ENCODE measurements around the gene EHBP1.
A peak's percentile ranks its signal among the peaks of the same experiment; 100 is the strongest.

Gene EHBP1

DNA sequence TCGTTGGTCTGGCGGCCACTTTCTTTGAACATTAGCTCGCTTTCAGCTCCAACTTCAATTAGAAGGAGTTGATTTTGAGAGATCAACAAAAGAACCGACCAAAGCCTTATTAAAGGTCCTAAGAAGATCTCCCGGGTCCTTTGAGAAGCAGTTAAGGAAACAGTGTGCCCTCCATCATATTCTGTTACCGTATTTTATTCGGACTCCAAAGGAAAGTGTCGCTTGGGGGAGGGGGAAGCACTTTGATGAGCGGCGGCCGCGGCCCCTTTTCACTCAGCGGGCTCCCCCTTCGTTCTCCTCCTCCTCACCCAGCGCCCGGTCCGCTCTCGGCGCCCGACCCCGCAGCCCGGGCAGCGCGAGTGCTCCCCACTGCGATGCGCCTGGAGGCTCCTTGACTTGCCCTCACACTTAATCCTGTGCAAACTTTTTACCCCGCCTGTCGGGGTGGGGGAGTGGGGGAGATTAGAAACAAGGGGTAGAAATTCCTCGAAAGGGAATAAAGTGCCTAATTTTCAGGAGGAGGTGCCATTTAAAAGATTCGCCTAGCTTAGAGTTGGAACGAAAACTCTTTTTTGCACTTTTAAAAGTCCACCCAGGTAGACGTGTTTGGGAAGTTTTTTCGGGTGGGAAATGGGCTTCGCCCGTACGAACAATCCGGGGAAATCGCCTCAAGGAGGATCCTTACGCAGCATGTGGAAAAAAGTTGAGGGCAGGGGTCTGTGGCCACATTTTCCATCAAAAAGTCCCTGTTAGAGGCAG is 343.9 kb downstream of the EHBP1 start:
- peaks cover 99 to 100% (median 100%) of the 10 kb centered on the region in 11 experiments for H3K27me3 ChIP-seq
- peaks cover 9 to 45% (median 21%) of the 10 kb centered on the region in 11 experiments; a peak in 19 of 22 replicates for H3K9me3 ChIP-seq (replicated peaks in 1 of 11)
- H3K4me2 ChIP-seq: peak overlapping the region; percentile 91 to 100 (median 98)
- H3K27ac ChIP-seq: no peak overlapping the region
- H3K4me3 ChIP-seq: peak overlapping the region; percentile 53 to 68 (median 62); a peak in 18 of 20 replicates
- peak overlapping the region in 2 of 11 experiments; percentile 35 to 54; a peak in 1 of 22 replicates for H3K9ac ChIP-seq
- TF ChIP-seq Cebpa-rat (IDR thresholded peaks at IDR 0.05): no peak
- peaks cover 18 to 41% (median 27%) of the 10 kb centered on the region in 10 experiments; a peak in 19 of 20 replicates for H3K4me1 ChIP-seq
- H4K20me1 ChIP-seq: peaks cover 3 to 90% (median 73%) of the 10 kb centered on the region in 11 experiments; a peak in 20 of 22 replicates
- peaks cover 0 to 8% (median 5%) of the 10 kb centered on the region in 11 experiments; a peak in 5 of 22 replicates for H3K36me3 ChIP-seq

DNA sequence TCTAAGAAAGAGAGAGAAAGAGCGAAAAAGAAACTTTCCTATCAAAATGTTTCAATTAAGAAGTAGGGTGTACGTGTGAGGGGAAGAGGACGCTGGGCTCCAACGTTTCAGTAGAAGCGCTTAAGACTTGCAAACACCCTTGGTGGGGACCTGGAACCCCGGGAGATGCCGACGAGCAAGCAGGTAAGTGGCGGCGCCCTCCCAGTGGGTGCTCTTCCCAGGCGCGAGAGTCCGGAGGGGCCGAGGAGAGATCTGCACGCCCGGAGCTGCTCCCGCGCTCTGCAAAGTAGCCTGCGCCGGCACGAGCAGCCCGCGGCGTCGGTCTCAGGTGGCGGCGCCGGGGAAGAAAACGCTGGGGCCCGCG is 344.4 kb downstream of the EHBP1 start:
- no peak overlapping the region for H3K27ac ChIP-seq
- H3K4me2 ChIP-seq: peak overlapping the region; percentile 91 to 100 (median 98)
- peaks cover 14 to 50% (median 27%) of the 10 kb centered on the region in 11 experiments for H3K9me3 ChIP-seq (replicated peaks in 1 of 11)
- peak overlapping the region in 8 of 11 experiments; percentile 15 to 65 (median 42); a peak in 6 of 22 replicates for H3K9ac ChIP-seq
- TF ChIP-seq Cebpa-rat (IDR thresholded peaks at IDR 0.05): no peak
- H3K27me3 ChIP-seq: peaks cover 99 to 100% (median 100%) of the 10 kb centered on the region in 11 experiments
- H3K36me3 ChIP-seq: peaks cover 0 to 8% (median 3%) of the 10 kb centered on the region in 11 experiments; a peak in 5 of 22 replicates
- H4K20me1 ChIP-seq: peaks cover 3 to 91% (median 78%) of the 10 kb centered on the region in 11 experiments; a peak in 20 of 22 replicates
- H3K4me3 ChIP-seq: peak overlapping the region; percentile 53 to 68 (median 62)
- peaks cover 18 to 42% (median 27%) of the 10 kb centered on the region in 10 experiments; a peak in 19 of 20 replicates for H3K4me1 ChIP-seq

DNA sequence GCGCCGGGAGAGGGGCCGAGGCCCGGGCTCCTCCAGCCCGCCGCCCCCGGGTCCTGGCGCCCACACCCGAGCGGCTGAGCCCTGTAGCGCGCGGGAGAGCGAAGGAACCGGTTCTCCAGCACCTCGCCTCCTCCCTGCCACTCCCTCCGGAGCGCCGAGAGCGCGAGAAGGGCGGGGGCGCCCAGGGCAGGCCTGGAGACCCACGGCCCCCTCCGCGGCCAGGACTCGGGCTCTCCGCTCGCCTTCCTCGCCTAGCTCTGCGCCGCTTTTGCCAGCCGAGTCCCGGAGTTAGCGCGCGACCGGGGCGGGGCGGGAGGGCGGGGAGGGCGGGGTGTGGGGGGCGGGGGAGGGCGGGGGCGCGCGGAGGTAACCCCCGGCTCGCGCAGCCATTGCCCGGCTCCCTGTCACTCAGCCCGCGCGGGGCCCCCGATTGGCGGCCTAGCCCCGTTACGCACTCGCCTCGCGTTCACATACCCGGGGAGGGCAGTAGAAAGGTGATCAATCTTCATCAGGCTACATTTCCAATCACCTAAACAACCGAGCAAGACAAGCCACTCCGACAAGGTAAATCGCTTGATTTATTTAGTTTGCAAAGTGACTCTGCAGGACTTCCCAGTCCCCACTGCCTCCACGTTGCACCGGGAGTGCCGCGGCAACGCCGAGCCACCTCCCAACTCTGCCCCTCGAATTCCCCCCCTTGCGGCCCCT is 345.0 kb downstream of the EHBP1 start, which contains the start of gene OTX1:
OTX1 (plus strand) TSS at position 497 of the 708 bp plus-strand sequence. CDS start 2,161 bp downstream, outside the sequence.
- Histone ChIP-seq H3K36me3 (peaks cover 0 to 6% (median 0%) of the 10 kb centered on the region in 11 experiments; a peak in 1 of 22 replicates), H3K9me3 (replicated peaks in 1 of 11) (peaks cover 19 to 56% (median 32%) of the 10 kb centered on the region in 11 experiments), H4K20me1 (peaks cover 3 to 93% (median 77%) of the 10 kb centered on the region in 11 experiments; a peak in 20 of 22 replicates), H3K4me3 (peak within 1 kb of the TSS; percentile 53 to 68 (median 62)), H3K9ac (peak within 1 kb of the TSS in 8 of 11 experiments; percentile 15 to 65 (median 42); a peak in 7 of 22 replicates), H3K27ac (no peak within 1 kb of the TSS), H3K4me1 (peaks cover 18 to 42% (median 27%) of the 10 kb centered on the region in 10 experiments; a peak in 19 of 20 replicates), H3K27me3 (peaks cover 99 to 100% (median 100%) of the 10 kb centered on the region in 11 experiments), H3K4me2 (peak within 1 kb of the TSS; percentile 91 to 100 (median 98))
- no peak for TF ChIP-seq Cebpa-rat (IDR thresholded peaks at IDR 0.05)

DNA sequence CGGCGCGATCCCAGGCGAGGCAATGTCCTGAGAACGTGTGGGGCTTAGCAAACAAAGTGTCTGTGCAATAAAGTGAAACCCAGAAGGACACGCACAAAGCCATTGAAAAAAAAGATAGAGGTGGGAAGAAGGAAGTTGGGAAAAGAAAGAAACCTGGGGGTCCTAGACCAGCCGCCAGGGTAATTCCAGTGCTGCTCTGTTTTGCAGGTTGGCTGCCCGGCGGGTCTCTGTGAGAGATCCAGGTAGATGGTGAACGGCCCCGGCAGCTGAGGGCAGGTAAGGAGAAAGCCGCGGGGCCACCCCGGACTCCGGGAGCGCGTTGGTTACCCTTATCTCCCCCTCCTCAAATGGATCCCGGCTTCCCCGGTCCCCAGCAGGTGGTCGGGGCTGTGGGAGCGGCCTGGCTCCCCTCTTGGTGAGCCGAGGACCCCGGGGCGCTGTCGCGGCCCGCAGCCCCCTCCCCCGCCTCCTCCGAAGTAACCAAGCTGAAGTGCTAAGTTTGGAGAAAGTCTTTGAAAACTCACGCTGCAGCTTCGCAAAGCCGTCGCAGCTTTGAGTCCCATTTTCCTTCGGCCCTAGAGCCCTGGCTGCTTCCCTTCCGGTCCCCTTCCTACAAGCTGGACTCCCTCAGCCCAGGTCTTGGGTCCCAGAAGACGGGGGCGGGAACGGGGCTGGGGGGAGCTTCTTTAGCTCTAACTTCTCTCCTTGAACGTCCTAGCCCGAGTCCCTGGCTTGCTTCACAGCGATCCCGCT is 345.7 kb downstream of the EHBP1 start:
- peaks cover 18 to 42% (median 27%) of the 10 kb centered on the region in 10 experiments; a peak in 19 of 20 replicates for H3K4me1 ChIP-seq
- no peaks in the 10 kb centered on the region for H3K36me3 ChIP-seq
- peaks cover 25 to 63% (median 40%) of the 10 kb centered on the region in 11 experiments for H3K9me3 ChIP-seq (replicated peaks in 1 of 11)
- peaks cover 99 to 100% (median 100%) of the 10 kb centered on the region in 11 experiments for H3K27me3 ChIP-seq
- TF ChIP-seq Cebpa-rat (IDR thresholded peaks at IDR 0.05): no peak
- peak overlapping the region; percentile 53 to 68 (median 62) for H3K4me3 ChIP-seq
- no peak overlapping the region for H3K27ac ChIP-seq
- H3K4me2 ChIP-seq: peak overlapping the region; percentile 91 to 100 (median 98)
- peaks cover 3 to 96% (median 83%) of the 10 kb centered on the region in 11 experiments; a peak in 20 of 22 replicates for H4K20me1 ChIP-seq
- peak overlapping the region in 1 of 11 experiments; percentile 19; a peak in 1 of 22 replicates for H3K9ac ChIP-seq

DNA sequence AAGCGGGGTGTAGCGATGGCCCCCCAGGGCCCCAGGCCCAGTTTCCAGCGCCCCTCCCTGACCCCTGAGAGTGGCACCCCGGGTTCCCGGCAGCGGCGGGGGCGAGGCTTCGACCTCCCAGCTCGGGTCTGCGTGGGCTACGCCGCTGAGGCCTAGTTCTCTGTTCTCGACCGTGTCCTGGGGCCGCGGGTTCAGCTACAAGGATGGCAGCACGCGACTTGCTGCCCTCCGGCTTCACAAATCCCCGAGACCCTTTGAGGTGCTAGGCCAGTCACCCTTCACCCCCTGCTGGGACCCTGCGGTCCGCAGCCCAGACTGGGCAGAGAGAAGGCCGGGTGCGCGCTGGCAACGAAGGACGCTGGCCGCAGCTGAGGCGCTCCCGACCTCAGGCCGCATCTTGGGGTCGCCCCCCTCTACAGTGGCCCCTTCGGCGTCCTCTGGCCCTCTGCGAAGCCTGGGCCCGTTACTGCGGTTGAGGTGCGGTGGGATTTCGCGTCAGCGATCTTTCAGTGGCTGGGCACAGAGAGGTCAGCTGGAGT is 346.4 kb downstream of the EHBP1 start:
- Histone ChIP-seq H3K27ac (no peak overlapping the region), H3K9me3 (replicated peaks in 1 of 11) (peaks cover 25 to 64% (median 42%) of the 10 kb centered on the region in 11 experiments), H3K9ac (no peak overlapping the region), H3K4me1 (peaks cover 18 to 46% (median 29%) of the 10 kb centered on the region in 10 experiments; a peak in 19 of 20 replicates), H3K27me3 (peaks cover 99 to 100% (median 100%) of the 10 kb centered on the region in 11 experiments), H3K4me3 (no peak overlapping the region), H3K36me3 (no peaks in the 10 kb centered on the region), H3K4me2 (no peak overlapping the region), H4K20me1 (peaks cover 3 to 98% (median 86%) of the 10 kb centered on the region in 11 experiments; a peak in 20 of 22 replicates)
- TF ChIP-seq Cebpa-rat (IDR thresholded peaks at IDR 0.05): no peak

DNA sequence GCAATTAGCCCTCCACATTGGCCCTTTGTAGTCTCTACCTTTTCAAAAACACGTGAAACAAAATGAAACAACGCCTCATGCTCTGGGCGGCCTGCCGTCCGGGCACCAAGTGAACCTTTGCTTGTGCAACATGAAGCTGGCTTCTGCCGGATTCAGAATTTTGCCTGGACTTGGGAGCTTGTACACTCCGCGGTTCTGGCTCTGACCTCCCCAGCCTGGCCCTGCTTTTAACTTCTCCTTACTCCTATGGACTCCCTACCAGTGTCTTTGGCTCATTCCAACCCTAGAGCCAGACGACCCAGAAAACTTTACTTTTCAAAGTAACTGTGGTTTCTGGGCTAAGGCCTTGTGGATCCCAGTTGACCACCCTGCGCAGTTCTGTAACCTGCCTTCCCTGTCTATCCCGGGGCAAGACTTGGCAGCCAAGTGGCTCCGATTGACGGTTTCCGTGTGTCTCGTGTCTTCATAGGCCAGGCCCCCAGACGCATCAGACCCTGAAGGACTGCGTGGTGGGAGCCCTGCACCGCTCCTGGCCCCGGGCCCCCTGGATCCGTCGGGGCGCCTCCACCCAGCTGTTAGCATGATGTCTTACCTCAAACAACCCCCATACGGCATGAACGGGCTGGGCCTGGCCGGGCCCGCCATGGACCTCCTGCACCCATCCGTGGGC is 347.0 kb downstream of the EHBP1 start:
- Histone ChIP-seq H3K9ac (no peak overlapping the region), H3K4me1 (peaks cover 18 to 49% (median 26%) of the 10 kb centered on the region in 10 experiments; a peak in 19 of 20 replicates)

More for the DNA sequence above, 347.0 kb downstream of the EHBP1 start:
- Histone ChIP-seq H3K4me3 (no peak overlapping the region), H3K9me3 (replicated peaks in 1 of 11) (peaks cover 25 to 61% (median 42%) of the 10 kb centered on the region in 11 experiments), H3K27ac (no peak overlapping the region), H3K27me3 (peaks cover 99 to 100% (median 100%) of the 10 kb centered on the region in 11 experiments), H3K36me3 (no peaks in the 10 kb centered on the region), H4K20me1 (peaks cover 3 to 98% (median 86%) of the 10 kb centered on the region in 11 experiments; a peak in 20 of 22 replicates), H3K4me2 (no peak overlapping the region)
- no peak for TF ChIP-seq Cebpa-rat (IDR thresholded peaks at IDR 0.05)
